ENCODE results near the gene FBN1.

DNA sequence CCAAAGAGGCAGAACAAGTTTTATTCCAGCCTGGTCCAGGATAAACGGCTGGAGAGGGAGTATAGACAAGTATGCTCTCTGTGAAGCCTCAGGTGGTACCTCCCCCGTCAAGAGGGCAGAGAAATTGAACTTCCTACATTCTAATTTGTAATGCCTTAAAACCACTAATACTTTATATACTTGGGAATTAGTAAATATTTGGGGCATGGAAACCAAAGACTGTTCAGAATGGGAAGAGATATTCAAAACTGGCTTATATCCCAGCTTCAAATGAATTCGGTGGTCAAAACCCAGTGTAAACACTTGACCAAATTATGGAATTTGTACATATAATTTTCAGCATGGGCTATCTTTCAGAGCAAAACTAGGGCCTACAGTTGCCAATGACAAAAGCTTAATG lies 122.6 kb downstream of the FBN1 start:
- TF ChIP-seq POLR2A (IDR thresholded peaks at IDR 0.05): no peak
- TF ChIP-seq, protein P1, sequence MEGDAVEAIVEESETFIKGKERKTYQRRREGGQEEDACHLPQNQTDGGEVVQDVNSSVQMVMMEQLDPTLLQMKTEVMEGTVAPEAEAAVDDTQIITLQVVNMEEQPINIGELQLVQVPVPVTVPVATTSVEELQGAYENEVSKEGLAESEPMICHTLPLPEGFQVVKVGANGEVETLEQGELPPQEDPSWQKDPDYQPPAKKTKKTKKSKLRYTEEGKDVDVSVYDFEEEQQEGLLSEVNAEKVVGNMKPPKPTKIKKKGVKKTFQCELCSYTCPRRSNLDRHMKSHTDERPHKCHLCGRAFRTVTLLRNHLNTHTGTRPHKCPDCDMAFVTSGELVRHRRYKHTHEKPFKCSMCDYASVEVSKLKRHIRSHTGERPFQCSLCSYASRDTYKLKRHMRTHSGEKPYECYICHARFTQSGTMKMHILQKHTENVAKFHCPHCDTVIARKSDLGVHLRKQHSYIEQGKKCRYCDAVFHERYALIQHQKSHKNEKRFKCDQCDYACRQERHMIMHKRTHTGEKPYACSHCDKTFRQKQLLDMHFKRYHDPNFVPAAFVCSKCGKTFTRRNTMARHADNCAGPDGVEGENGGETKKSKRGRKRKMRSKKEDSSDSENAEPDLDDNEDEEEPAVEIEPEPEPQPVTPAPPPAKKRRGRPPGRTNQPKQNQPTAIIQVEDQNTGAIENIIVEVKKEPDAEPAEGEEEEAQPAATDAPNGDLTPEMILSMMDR (IDR thresholded peaks at IDR 0.05): no peak
